ENCODE measurements around the gene CRYBA2.

Gene CRYBA2

DNA sequence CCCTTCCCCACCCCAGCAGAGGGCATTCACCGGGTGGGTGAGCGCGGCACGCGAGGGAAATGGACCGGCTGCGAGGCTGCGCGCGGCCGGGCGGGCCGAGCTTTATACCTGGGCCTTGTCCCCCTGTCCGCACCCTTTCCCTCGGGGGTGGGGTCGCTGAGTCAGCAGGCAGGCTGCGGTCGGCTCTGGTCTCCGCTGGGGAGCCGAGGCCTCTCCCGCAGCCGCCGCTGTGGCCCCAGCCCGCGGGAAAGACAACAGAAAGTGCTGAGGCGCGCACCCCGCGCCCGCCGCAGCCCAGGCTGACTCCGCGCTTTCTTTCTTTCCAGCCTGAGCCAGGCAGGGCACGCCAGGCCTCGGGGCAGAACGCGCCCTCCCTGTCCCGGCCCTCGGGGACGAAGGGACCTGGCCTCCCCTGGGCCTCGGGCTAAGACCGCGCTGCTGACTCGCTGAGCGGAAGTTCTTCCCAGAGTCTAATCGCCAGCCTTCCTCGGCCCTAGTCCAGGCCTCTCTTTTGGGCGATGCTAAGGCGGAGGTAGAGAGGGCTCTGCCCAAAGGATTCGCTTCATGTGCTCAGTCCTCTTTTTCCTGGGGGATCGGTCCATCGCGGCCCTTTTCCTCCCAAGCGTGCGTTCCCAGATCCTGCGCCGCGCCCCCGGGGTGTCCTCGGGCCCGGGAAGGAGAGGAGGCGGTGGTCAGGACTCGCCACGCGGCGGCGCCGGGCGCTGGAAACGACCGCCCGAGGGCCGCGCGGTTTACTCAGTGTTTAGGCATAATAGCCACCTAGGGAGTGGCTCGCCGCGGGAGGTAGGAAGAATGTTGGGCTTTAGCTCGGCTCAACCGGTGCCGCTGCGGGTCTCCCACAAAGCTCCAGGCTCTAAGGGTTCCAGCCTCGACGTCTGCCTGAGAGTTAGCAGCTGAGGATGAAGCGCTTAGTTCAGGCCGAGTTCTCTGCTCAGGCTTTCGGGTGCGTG is at the start of gene CRYBA2:
CRYBA2 (minus strand) TSS at position 78 of the 971 bp plus-strand sequence. CDS start 246 bp downstream, outside the sequence.
- peak; percentile 12 for TF ChIP-seq CTCF (IDR thresholded peaks at IDR 0.05; ENCODE audit: low read depth, low read length, missing control alignments)
- H3K27ac ChIP-seq = no peak within 1 kb of the TSS
- H3K36me3 ChIP-seq (replicated peaks) = no peaks in the 10 kb centered on the region
- DNase-seq = no peak
- H3K27me3 ChIP-seq (replicated peaks) = peaks cover 85% of the 10 kb centered on the region
- peak within 1 kb of the TSS; percentile 27 for H3K4me3 ChIP-seq (ENCODE audit: low read depth, low read length)
- in situ Hi-C loops (cut with HindIII; ENCODE audit: low pct_ligation_motif_present, low sequenced_read_pairs) = no loop called here

DNA sequence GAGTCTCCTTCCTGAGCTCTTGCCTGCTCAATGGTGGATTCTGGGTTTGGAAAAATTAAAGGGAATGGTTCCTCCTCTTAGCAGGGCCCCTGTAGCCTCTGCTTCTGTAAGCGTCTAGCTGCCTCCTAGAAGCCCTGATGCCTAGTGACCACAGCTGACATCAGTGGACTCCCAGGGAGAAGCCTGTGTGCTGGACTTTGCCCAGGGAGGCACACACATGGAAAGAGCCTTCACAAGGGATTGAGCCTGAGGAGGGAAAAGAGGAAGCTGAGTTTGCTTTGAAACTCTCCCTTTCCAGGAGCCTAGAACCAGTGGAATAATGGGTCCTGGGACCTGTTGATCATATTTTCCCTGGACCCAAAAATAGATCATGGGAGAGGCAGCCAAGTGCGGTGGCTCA is 49.5 kb upstream of the CRYBA2 start:
- Histone ChIP-seq H3K4me3 (ENCODE audit: low read depth, low read length) (no peak overlapping the region), H3K27me3 (replicated peaks) (peaks cover 11% of the 10 kb centered on the region), H3K36me3 (replicated peaks) (no peaks in the 10 kb centered on the region), H3K27ac (no peak overlapping the region)
- no peak for DNase-seq
- in situ Hi-C loops (cut with HindIII; ENCODE audit: low pct_ligation_motif_present, low sequenced_read_pairs) = no loop called here
- no peak for TF ChIP-seq CTCF (IDR thresholded peaks at IDR 0.05; ENCODE audit: low read depth, low read length, missing control alignments)

GRCh38 chr2:219042157-219042556 is 48.9 kb upstream of the CRYBA2 start:
- Histone ChIP-seq H3K27me3 (replicated peaks) (peaks cover 11% of the 10 kb centered on the region), H3K27ac (no peak overlapping the region), H3K36me3 (replicated peaks) (no peaks in the 10 kb centered on the region), H3K4me3 (ENCODE audit: low read depth, low read length) (no peak overlapping the region)
- no peak for TF ChIP-seq CTCF (IDR thresholded peaks at IDR 0.05; ENCODE audit: low read depth, low read length, missing control alignments)
- in situ Hi-C loops (cut with HindIII; ENCODE audit: low pct_ligation_motif_present, low sequenced_read_pairs) = no loop called here
- DNase-seq = no peak

DNA sequence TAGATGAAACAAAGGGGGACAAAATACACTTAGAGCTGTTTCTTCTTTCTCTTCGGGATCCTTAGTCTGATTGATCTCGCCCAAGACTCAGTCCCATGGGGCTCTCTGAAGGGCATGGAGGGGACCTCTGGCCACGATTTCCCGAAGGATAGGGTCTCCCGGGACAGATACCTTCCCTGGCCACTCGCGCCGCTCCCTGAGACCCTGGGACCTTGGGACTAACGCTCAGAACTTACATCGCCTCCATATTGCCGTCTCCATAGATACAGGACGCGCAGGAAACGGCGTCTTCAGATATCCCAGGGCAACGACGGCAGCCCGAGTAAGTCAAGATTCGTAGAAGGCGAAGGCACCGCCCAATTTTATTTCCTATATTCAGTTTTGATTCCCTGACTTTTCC is 48.0 kb upstream of the CRYBA2 start, which contains the start of gene CFAP65:
CFAP65 (minus strand) TSS at position 265 of the 400 bp plus-strand sequence. CDS start 2,468 bp downstream, outside the sequence.
- in situ Hi-C loops (cut with HindIII; ENCODE audit: low pct_ligation_motif_present, low sequenced_read_pairs) = no loop called here
- DNase-seq = peak; percentile 51
- Histone ChIP-seq H3K27ac (no peak within 1 kb of the TSS), H3K36me3 (replicated peaks) (no peaks in the 10 kb centered on the region), H3K27me3 (replicated peaks) (peaks cover 11% of the 10 kb centered on the region), H3K4me3 (ENCODE audit: low read depth, low read length) (peak within 1 kb of the TSS; percentile 56)
- TF ChIP-seq CTCF (IDR thresholded peaks at IDR 0.05; ENCODE audit: low read depth, low read length, missing control alignments) = no peak

DNA sequence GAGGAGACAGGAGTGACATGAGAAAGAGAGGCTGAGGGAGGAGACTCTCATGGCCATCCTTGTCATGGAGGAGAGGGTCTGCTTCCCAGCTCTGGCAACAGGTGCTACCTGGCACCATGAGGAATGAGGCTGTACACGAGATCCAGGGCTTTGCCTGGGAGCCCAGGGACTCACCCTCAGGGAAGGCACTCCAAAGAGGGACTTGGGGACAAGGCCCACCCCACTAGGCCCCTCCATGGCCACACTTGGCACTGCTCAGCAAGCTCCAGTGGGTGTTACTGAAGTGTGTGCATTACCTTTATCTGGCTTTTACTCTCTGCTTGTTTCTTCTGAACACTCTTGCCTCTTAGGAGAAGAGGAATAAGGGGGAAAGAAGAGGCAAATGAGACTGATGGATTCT is 45.4 kb upstream of the CRYBA2 start:
- in situ Hi-C loops (cut with HindIII; ENCODE audit: low pct_ligation_motif_present, low sequenced_read_pairs) = no loop called here
- no peak overlapping the region for H3K27ac ChIP-seq
- TF ChIP-seq CTCF (IDR thresholded peaks at IDR 0.05; ENCODE audit: low read depth, low read length, missing control alignments) = no peak
- no peak for DNase-seq
- H3K36me3 ChIP-seq (replicated peaks) = no peaks in the 10 kb centered on the region
- H3K4me3 ChIP-seq (ENCODE audit: low read depth, low read length) = no peak overlapping the region
- H3K27me3 ChIP-seq (replicated peaks) = peaks cover 11% of the 10 kb centered on the region
